ENCODE results near the gene SHOC2. TPM values are rescaled to one million over a fixed set of nuclear protein-coding genes. Genes with fewer than 3 reads are reported as not detected.

SHOC2 gene
- total and polyA plus RNA-seq, 9 of the 15 experiments (the other 6 are each of a cell fraction or from before 2014, with no cell fraction given), result 9.2 to 17.5 (median 14.9) TPM

GRCh38 chr10:110918269-110918642 is 1.1 kb upstream of the SHOC2 start (continued):
- TF ChIP-seq ZNF407 (IDR thresholded peaks at IDR 0.05; ENCODE audit: low read depth), result no peak
- TF ChIP-seq ETS2 (tag; IDR thresholded peaks at IDR 0.05; ENCODE audit: borderline replicate concordance, poor library complexity, severe bottlenecking), result no peak
- no peak for TF ChIP-seq CSDE1 (IDR thresholded peaks at IDR 0.05)
- no peak for TF ChIP-seq ZNF121 (CRISPR knock-in tag; conservative IDR thresholded peaks at IDR 0.05)
- no peak for TF ChIP-seq ZNF668 (CRISPR knock-in tag; IDR thresholded peaks at IDR 0.05)
- TF ChIP-seq, protein P1, sequence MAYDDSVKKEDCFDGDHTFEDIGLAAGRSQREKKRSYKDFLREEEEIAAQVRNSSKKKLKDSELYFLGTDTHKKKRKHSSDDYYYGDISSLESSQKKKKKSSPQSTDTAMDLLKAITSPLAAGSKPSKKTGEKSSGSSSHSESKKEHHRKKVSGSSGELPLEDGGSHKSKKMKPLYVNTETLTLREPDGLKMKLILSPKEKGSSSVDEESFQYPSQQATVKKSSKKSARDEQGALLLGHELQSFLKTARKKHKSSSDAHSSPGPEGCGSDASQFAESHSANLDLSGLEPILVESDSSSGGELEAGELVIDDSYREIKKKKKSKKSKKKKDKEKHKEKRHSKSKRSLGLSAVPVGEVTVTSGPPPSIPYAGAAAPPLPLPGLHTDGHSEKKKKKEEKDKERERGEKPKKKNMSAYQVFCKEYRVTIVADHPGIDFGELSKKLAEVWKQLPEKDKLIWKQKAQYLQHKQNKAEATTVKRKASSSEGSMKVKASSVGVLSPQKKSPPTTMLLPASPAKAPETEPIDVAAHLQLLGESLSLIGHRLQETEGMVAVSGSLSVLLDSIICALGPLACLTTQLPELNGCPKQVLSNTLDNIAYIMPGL (CRISPR knock-in tag; IDR thresholded peaks at IDR 0.05), result no peak
- TF ChIP-seq C11orf30 (IDR thresholded peaks at IDR 0.05; ENCODE audit: low read depth), result no peak
- TF ChIP-seq CREBBP (IDR thresholded peaks at IDR 0.05; ENCODE audit: low read depth, low read length), result no peak
- TF ChIP-seq KLF16 (IDR thresholded peaks at IDR 0.05), result peak; percentile 92; the same call in 1 of the 2 replicates
- TF ChIP-seq NRF1 (conservative IDR thresholded peaks at IDR 0.05 in 1 of 2, IDR thresholded peaks at IDR 0.05 in 1 of 2), result peak in 1 of 2 experiments; percentile 24; a peak in 2 of 4 replicates
- TF ChIP-seq, protein P2, sequence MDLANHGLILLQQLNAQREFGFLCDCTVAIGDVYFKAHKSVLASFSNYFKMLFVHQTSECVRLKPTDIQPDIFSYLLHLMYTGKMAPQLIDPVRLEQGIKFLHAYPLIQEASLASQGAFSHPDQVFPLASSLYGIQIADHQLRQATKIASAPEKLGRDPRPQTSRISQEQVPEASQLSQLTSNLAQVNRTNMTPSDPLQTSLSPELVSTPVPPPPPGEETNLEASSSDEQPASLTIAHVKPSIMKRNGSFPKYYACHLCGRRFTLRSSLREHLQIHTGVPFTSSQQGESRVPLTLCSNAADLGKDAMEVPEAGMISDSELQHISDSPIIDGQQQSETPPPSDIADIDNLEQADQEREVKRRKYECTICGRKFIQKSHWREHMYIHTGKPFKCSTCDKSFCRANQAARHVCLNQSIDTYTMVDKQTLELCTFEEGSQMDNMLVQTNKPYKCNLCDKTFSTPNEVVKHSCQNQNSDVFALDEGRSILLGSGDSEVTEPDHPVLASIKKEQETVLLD (IDR thresholded peaks at IDR 0.05), result no peak
- TF ChIP-seq SMAD4 (CRISPR knock-in tag; conservative IDR thresholded peaks at IDR 0.05), result 0 out of 2 replicates have a peak, but pooled peaks have one; percentile 4
- TF ChIP-seq ZNF239 (CRISPR knock-in tag; IDR thresholded peaks at IDR 0.05), result no peak
- TF ChIP-seq FOSL1 (tag; conservative IDR thresholded peaks at IDR 0.05), result no peak
- no peak for TF ChIP-seq GTF2A2 (tag; IDR thresholded peaks at IDR 0.05)
- no peak for TF ChIP-seq STAT6 (CRISPR knock-in tag; IDR thresholded peaks at IDR 0.05)

Measured in K562 (cell line).